ENCODE measurements around the gene BCAR3. TPM values are rescaled to one million over a fixed set of nuclear protein-coding genes. Genes with fewer than 3 reads are reported as not detected.
"Not testable (repeated sequence)": the region's sequence is repeated elsewhere in the genome, so short reads cannot be mapped to it uniquely, and the experiment has no call there.

The BCAR3 gene
- total and polyA plus RNA-seq, 2 donors from 2014 or later: 25.4 to 28.4 TPM

DNA sequence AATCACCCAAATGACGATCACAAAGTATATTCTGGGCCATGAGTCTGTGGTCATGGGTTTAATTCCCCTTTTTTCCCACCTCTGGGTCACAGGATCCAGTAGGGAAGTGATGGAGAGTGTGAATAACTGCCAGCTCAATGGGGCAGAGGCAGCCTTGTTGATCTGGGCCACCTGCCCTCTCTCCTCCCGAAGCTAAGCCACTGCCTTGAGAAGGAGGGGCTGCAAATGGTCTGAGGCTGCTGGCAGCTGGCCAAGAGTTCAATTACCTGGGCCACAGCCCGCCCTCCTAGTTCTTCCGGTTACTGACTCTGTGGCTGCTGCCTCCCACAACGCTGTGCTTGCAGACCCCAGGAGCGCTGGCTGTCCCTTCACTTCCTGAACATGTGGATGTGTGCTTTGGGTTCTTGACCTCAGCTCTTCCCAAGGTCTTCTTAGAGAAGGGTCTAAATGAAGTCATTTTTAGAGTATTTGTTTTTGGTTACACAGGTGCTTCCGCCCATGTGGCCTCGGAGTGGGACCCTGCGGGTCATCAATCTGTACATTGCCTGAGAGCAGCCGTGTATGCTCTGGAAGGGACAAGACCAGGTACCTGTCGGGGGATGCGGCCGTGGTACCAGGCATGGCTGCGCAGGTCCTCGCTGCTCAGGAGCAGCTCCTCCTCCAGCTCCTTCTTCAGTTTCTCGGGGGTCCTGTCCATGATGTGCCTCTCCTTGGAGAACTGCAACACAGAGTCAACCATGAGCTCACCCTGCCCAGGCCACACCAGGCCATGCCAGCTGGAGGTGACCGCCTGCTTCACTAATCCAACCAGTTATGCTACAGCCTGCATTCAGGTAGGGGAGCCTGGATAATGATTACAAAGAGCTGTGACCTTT lies 89.7 kb downstream of the BCAR3 start:
- H3K36me3 ChIP-seq (ENCODE audit: control insufficient read depth in 2 of 3, insufficient read depth in 3 of 3, low read length in 3 of 3): peaks cover 0 to 21% (median 6%) of the 10 kb centered on the region in 3 donors
- DNase-seq (peak; percentile 92 to 96 (median 95)), FAIRE-seq (no peak)
- peak overlapping the region in 2 of 3 donors; percentile 26 to 48 for H3K4me3 ChIP-seq (ENCODE audit: low read length in 3 of 3)
- H3K27ac ChIP-seq (ENCODE audit: low read depth in 2 of 2, low read length in 2 of 2): peak overlapping the region; percentile 97 to 99
- peaks cover 10 to 59% (median 41%) of the 10 kb centered on the region in 3 donors for H3K4me1 ChIP-seq (ENCODE audit: control insufficient read depth in 2 of 3, insufficient read depth in 2 of 3, low read depth in 1 of 3, low read length in 3 of 3)
- intact Hi-C loops (cut with DNase I): no loop called here
- TF ChIP-seq, protein P1, sequence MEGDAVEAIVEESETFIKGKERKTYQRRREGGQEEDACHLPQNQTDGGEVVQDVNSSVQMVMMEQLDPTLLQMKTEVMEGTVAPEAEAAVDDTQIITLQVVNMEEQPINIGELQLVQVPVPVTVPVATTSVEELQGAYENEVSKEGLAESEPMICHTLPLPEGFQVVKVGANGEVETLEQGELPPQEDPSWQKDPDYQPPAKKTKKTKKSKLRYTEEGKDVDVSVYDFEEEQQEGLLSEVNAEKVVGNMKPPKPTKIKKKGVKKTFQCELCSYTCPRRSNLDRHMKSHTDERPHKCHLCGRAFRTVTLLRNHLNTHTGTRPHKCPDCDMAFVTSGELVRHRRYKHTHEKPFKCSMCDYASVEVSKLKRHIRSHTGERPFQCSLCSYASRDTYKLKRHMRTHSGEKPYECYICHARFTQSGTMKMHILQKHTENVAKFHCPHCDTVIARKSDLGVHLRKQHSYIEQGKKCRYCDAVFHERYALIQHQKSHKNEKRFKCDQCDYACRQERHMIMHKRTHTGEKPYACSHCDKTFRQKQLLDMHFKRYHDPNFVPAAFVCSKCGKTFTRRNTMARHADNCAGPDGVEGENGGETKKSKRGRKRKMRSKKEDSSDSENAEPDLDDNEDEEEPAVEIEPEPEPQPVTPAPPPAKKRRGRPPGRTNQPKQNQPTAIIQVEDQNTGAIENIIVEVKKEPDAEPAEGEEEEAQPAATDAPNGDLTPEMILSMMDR (IDR thresholded peaks at IDR 0.05; ENCODE audit: borderline replicate concordance, extremely low read depth, insufficient read depth): no peak
- peak overlapping the region in 1 of 3 donors; percentile 75 for H3K9ac ChIP-seq (ENCODE audit: low read length in 3 of 3)
- H3K9me3 ChIP-seq (ENCODE audit: control insufficient read depth in 2 of 3, insufficient read depth in 1 of 3, low read length in 3 of 3): no peaks in the 10 kb centered on the region
- H3K27me3 ChIP-seq (ENCODE audit: control insufficient read depth, insufficient read depth, low read length): no peaks in the 10 kb centered on the region

DNA sequence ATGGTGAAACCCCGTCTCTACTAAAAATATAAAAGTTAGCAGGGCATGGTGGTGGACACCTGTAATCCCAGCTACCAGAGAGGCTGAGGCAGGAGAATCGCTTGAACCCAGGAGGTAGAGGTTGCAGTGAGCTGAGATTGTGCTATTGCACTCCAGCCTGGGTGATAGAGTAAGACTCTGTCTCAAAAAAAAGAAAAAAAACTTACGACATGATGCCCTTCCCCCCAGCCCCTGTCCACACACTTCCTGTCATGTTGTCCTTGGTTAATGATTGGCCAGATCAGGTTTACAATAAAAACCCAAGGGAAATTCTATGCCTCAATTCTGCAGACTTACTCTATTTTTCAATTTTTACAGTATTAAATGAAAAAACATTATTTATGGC lies 90.4 kb downstream of the BCAR3 start:
- Histone ChIP-seq H3K27ac (ENCODE audit: low read depth in 2 of 2, low read length in 2 of 2) (peak overlapping the region; percentile 97 to 99), H3K36me3 (ENCODE audit: control insufficient read depth in 2 of 3, insufficient read depth in 3 of 3, low read length in 3 of 3) (peaks cover 0 to 21% (median 6%) of the 10 kb centered on the region in 3 donors), H3K4me1 (ENCODE audit: control insufficient read depth in 2 of 3, insufficient read depth in 2 of 3, low read depth in 1 of 3, low read length in 3 of 3) (peaks cover 10 to 53% (median 40%) of the 10 kb centered on the region in 3 donors)
- FAIRE-seq; H3K4me3 ChIP-seq (ENCODE audit: low read length in 3 of 3); H3K9me3 ChIP-seq (ENCODE audit: control insufficient read depth in 2 of 3, insufficient read depth in 1 of 3, low read length in 3 of 3); H3K9ac ChIP-seq (ENCODE audit: low read length in 3 of 3); intact Hi-C loops (cut with DNase I); H3K27me3 ChIP-seq (ENCODE audit: control insufficient read depth, insufficient read depth, low read length): not testable (repeated sequence)
- DNase-seq: peak in 2 of 5 donors; percentile 69 to 74

GRCh38 chr1:93588955-93589354 lies 92.7 kb downstream of the BCAR3 start:
- FAIRE-seq (no peak), DNase-seq (no peak)
- intact Hi-C loops (cut with DNase I): no loop called here
- H3K9ac ChIP-seq (ENCODE audit: low read length in 3 of 3): no peak overlapping the region
- peak overlapping the region; percentile 23 to 50 for H3K27ac ChIP-seq (ENCODE audit: low read depth in 2 of 2, low read length in 2 of 2)
- no peak overlapping the region for H3K4me3 ChIP-seq (ENCODE audit: low read length in 3 of 3)
- peaks cover 13 to 46% (median 31%) of the 10 kb centered on the region in 3 donors for H3K4me1 ChIP-seq (ENCODE audit: control insufficient read depth in 2 of 3, insufficient read depth in 2 of 3, low read depth in 1 of 3, low read length in 3 of 3)
- TF ChIP-seq, protein P1 (IDR thresholded peaks at IDR 0.05; ENCODE audit: borderline replicate concordance, extremely low read depth, insufficient read depth): no peak
- H3K9me3 ChIP-seq (ENCODE audit: control insufficient read depth in 2 of 3, insufficient read depth in 1 of 3, low read length in 3 of 3): no peaks in the 10 kb centered on the region
- H3K27me3 ChIP-seq (ENCODE audit: control insufficient read depth, insufficient read depth, low read length): no peaks in the 10 kb centered on the region
- peaks cover 0 to 21% (median 6%) of the 10 kb centered on the region in 3 donors for H3K36me3 ChIP-seq (ENCODE audit: control insufficient read depth in 2 of 3, insufficient read depth in 3 of 3, low read length in 3 of 3)

GRCh38 chr1:93588206-93588605 lies 93.4 kb downstream of the BCAR3 start:
- Histone ChIP-seq H3K27ac (ENCODE audit: low read depth in 2 of 2, low read length in 2 of 2) (peak overlapping the region in 1 of 2 donors; percentile 30), H3K4me3 (ENCODE audit: low read length in 3 of 3) (no peak overlapping the region), H3K27me3 (ENCODE audit: control insufficient read depth, insufficient read depth, low read length) (no peaks in the 10 kb centered on the region), H3K4me1 (ENCODE audit: control insufficient read depth in 2 of 3, insufficient read depth in 2 of 3, low read depth in 1 of 3, low read length in 3 of 3) (peaks cover 13 to 45% (median 29%) of the 10 kb centered on the region in 3 donors), H3K36me3 (ENCODE audit: control insufficient read depth in 2 of 3, insufficient read depth in 3 of 3, low read length in 3 of 3) (peaks cover 0 to 21% (median 6%) of the 10 kb centered on the region in 3 donors), H3K9ac (ENCODE audit: low read length in 3 of 3) (no peak overlapping the region), H3K9me3 (ENCODE audit: control insufficient read depth in 2 of 3, insufficient read depth in 1 of 3, low read length in 3 of 3) (no peaks in the 10 kb centered on the region)
- FAIRE-seq: no peak
- TF ChIP-seq, protein P1 (IDR thresholded peaks at IDR 0.05; ENCODE audit: borderline replicate concordance, extremely low read depth, insufficient read depth): no peak
- intact Hi-C loops (cut with DNase I): no loop called here
- no peak for DNase-seq

Data from kidney (tissue), 14 donors.